Upper lobe of right lung (tissue), 1 donor: ENCODE data around the gene TFF3. TPM values are rescaled to one million over a fixed set of nuclear protein-coding genes. Genes with fewer than 3 reads are reported as not detected.

Source experiments
- ATAC-seq: fragments of 200-7000 bp; cut with Tn5 transposase; one replicate; pipeline ENCODE4 v1.9.1; 2020; ENCODE audit warnings: mild to moderate bottlenecking, moderate library complexity
- DNase-seq: peaks from one replicate; pipeline ENCODE4 v3.0.0-alpha.2; 2020
- H3K27ac ChIP-seq: fragments of 200-600 bp; one replicate; pipeline ENCODE4 v1.8.0; 2022
- H3K27me3 ChIP-seq: fragments of 200-600 bp; one replicate; pipeline ENCODE4 v1.8.0; 2022; ENCODE audit warnings: mild to moderate bottlenecking
- H3K36me3 ChIP-seq: fragments of 200-600 bp; one replicate; pipeline ENCODE4 v1.8.0; 2022
- H3K4me1 ChIP-seq: fragments of 200-600 bp; one replicate; pipeline ENCODE4 v1.8.0; 2022
- H3K4me3 ChIP-seq: fragments of 200-600 bp; one replicate; pipeline ENCODE4 v1.8.0; 2022; ENCODE audit warnings: mild to moderate bottlenecking
- H3K9me3 ChIP-seq: fragments of 200-600 bp; one replicate; pipeline ENCODE4 v1.8.0; 2022
- CTCF ChIP-seq: fragments of 200-600 bp; IDR thresholded peaks from one replicate; pipeline ENCODE4 v1.8.0; 2022; ENCODE audit warnings: antibody characterized with exemption
- intact Hi-C: fragments of 100-400 bp; cut with DNase I; formaldehyde crosslinking; loops from one replicate; pipeline ENCODE4 v1.11.0; 2022
- total RNA-seq: library from RNA; stranded (reverse); fragmentation: NEBNext Ultra II Directional; extraction: Animal tissue kit (Norgen Biotek cat#: 25700); gene quantifications from one replicate; pipeline ENCODE4 v1.2.1, GENCODE V29; 2021
- donor health status: DM: no; HTN: yes; CAD: no; lungs with severe emphysema.

TFF3 gene
- total RNA-seq, 1 donor from 2014 or later, result 19.6 TPM

- Histone ChIP-seq H3K4me3 (no peak overlapping the region), H3K27me3 (no peaks in the 10 kb centered on the region), H3K36me3 (no peaks in the 10 kb centered on the region), H3K4me1 (no peaks in the 10 kb centered on the region), H3K27ac (no peak overlapping the region), H3K9me3 (no peaks in the 10 kb centered on the region)
- no peak for ATAC-seq
- no peak for TF ChIP-seq CTCF
- intact Hi-C loops, result no loop called here
- peak; percentile 47 for DNase-seq
Measured at GRCh38 chr21:42350318-42350910, 35.2 kb upstream of the TFF3 start.

DNA sequence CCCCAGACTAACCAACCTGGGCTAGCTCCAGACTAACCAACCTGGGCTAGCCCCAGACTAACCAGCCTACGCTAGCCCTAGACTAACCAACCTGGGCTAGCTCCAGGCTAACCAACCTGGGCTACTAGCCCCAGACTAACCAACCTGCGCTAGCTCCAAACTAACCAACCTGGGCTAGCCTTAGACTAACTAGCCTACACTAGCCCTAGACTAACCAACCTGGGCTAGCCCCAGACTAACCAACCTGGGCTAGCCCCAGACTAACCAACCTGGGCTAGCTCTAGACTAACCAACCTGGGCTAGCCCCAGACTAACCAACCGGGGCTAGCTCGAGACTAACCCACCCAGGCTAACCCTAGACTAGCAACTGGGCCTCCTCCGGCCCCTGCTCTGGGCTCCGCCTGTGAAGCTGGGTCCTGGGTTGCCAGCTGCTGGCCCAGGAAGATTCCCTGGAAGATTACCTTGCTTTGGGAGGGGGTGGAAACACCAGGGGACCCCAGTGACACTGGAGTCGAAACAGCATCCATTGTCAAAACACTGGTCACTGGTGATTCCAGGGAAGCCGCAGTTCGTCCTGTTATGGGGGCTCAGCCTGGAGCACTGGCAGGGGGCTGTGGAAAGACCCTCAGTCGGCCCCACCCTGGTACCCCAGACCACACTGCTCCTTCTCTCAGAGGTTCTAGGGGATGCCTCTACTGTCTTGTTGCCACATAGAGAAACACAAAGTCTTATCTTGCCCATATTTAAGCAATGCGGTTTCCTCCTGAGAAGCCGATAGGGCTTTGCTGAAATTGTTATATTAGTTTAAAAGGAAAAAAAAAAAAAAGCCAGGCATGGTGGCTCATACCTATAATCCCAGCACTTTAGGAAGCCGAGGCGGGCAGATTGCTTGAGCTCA is 34.5 kb upstream of the TFF3 start:
- no peak for ATAC-seq
- H3K4me3 ChIP-seq, result no peak overlapping the region
- no peak for TF ChIP-seq CTCF
- intact Hi-C loops, result no loop called here
- peak; percentile 51 for DNase-seq
- H3K36me3 ChIP-seq, result no peaks in the 10 kb centered on the region
- no peak overlapping the region for H3K27ac ChIP-seq
- H3K9me3 ChIP-seq, result no peaks in the 10 kb centered on the region
- no peaks in the 10 kb centered on the region for H3K4me1 ChIP-seq
- no peaks in the 10 kb centered on the region for H3K27me3 ChIP-seq

DNA sequence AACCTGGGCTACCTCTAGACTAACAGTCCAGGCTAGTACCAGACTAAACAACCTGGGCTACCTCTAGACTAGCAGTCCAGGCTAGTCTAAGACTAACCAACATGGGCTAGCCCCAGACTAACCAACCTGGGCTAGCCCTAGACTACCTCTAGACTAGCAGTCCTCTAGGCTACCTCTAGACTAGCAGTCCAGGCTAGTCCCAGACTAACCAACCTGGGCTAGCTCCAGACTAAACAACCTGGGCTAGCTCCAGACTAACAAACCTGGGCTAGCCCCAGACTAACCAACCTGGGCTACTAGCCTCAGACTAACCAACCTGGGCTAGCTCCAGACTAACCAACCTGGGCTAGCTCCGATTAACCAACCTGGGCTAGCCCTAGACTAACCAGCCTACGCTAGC is 33.6 kb upstream of the TFF3 start:
- H3K27ac ChIP-seq, result no peak overlapping the region
- H3K27me3 ChIP-seq, result no peaks in the 10 kb centered on the region
- TF ChIP-seq CTCF, result no peak
- no peak overlapping the region for H3K4me3 ChIP-seq
- DNase-seq, result peak; percentile 16
- no peaks in the 10 kb centered on the region for H3K4me1 ChIP-seq
- ATAC-seq, result no peak
- H3K9me3 ChIP-seq, result no peaks in the 10 kb centered on the region
- no peaks in the 10 kb centered on the region for H3K36me3 ChIP-seq
- intact Hi-C loops, result no loop called here

GRCh38 chr21:42347601-42348327 is 32.6 kb upstream of the TFF3 start:
- DNase-seq (peak; percentile 35), ATAC-seq (no peak)
- TF ChIP-seq CTCF, result no peak
- H3K36me3 ChIP-seq, result no peaks in the 10 kb centered on the region
- H3K27me3 ChIP-seq, result no peaks in the 10 kb centered on the region
- intact Hi-C loops, result no loop called here
- no peak overlapping the region for H3K4me3 ChIP-seq
- no peaks in the 10 kb centered on the region for H3K4me1 ChIP-seq
- H3K9me3 ChIP-seq, result no peaks in the 10 kb centered on the region
- no peak overlapping the region for H3K27ac ChIP-seq

DNA sequence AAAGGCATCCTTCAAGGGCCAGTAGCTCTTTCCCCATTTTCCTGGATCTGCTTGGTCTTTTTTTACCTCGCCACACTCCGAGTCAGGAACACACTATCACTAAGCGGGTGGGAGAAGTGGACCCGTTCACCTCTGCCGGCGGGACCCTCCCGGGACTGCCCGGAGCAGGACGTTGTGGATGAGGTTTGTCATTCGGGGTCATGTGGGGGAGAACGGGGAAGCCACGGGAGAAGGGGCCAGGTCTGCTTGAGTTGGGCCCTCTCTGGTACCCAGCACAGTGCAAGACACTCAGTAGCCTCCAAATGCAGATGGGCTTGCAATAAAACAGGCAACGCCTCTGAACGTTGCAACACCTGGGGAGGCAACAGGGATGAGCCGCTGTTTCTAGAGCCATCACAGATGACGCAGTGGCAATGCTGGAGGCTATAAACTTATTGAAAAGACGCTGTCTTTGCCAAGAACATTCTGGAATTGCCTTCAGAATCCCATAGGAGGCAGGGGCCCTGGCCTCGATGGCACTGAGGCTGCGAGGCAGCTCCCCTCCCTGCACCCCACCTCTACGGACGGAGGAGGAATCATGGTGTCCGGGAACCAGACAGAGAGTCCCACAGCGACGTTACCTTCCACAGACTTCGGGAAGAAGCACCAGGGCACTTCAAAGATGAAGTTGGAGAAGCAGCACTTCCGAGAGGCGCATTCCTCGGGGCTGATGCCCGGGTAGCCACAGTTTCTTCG is 31.8 kb upstream of the TFF3 start:
- DNase-seq (no peak), ATAC-seq (no peak)
- Histone ChIP-seq H3K9me3 (no peaks in the 10 kb centered on the region), H3K27me3 (no peaks in the 10 kb centered on the region), H3K36me3 (no peaks in the 10 kb centered on the region), H3K4me3 (no peak overlapping the region), H3K27ac (no peak overlapping the region), H3K4me1 (no peaks in the 10 kb centered on the region)
- TF ChIP-seq CTCF, result no peak
- intact Hi-C loops, result no loop called here
